H1 (cell line): ENCODE results near the gene RARB. TPM values are rescaled to one million over a fixed set of nuclear protein-coding genes. Genes with fewer than 3 reads are reported as not detected.

Experiments used
- CTCF ChIA-PET: fragments of 300-600 bp; sonication (Branson Sonifier 250); formaldehyde crosslinking; loops from one replicate; lab custom pipeline; 2021; ENCODE audit not compliant: partially characterized antibody; lab: Charles Lee
- POLR2A ChIA-PET: fragments of 300-600 bp; sonication (Branson Sonifier 250); formaldehyde crosslinking; loops from one replicate; lab custom pipeline; 2021; ENCODE audit warnings: inconsistent platforms; ENCODE audit not compliant: partially characterized antibody; lab: Charles Lee
- DNase-seq, 2 experiments: peaks; one replicate each; pipeline versions ENCODE4 v3.0.0 to v3.0.0-alpha.2; 2010 to 2022; ENCODE audit warnings: low spot score in 2 of 2, low read depth in 1 of 2, mixed read lengths in 1 of 2
- FAIRE-seq: peaks from 2 replicates; lab custom pipeline; 2011; peaks lifted over from hg19 to GRCh38; lab: Jason Lieb, UNC
- H2AFZ ChIP-seq: 2 replicates; pipeline ENCODE4 v1.8.1; 2012; ENCODE audit warnings: low read length, inconsistent platforms
- H2AK5ac ChIP-seq: 2 replicates; pipeline ENCODE4 v1.6.1; 2013; ENCODE audit warnings: low read depth, low read length
- H2BK120ac ChIP-seq: replicated peaks from 2 replicates; pipeline ENCODE3; 2013; ENCODE audit warnings: low read depth, low read length, inconsistent platforms
- H2BK12ac ChIP-seq: 2 replicates; pipeline ENCODE4 v1.6.1; 2013; ENCODE audit warnings: low read depth, low read length
- H2BK15ac ChIP-seq: 2 replicates; pipeline ENCODE4 v1.6.1; 2013; ENCODE audit warnings: low read length
- H2BK20ac ChIP-seq: 2 replicates; pipeline ENCODE4 v1.6.1; 2013; ENCODE audit warnings: low read length
- H2BK5ac ChIP-seq: 2 replicates; pipeline ENCODE4 v1.6.1; 2013; ENCODE audit warnings: low read depth, low read length
- H3K14ac ChIP-seq: 2 replicates; pipeline ENCODE4 v1.6.1; 2013; ENCODE audit warnings: inconsistent platforms; ENCODE audit not compliant: insufficient read length
- H3K18ac ChIP-seq: 2 replicates; pipeline ENCODE4 v1.6.1; 2013; ENCODE audit warnings: low read length; ENCODE audit errors: extremely low read depth
- H3K23ac ChIP-seq: 2 replicates; pipeline ENCODE4 v1.6.1; 2013; ENCODE audit warnings: inconsistent platforms; ENCODE audit not compliant: insufficient read length
- H3K23me2 ChIP-seq: 2 replicates; pipeline ENCODE4 v1.6.1; 2013; ENCODE audit warnings: low read depth, low read length
- H3K27ac ChIP-seq: 2 replicates; pipeline ENCODE4 v1.6.1; 2011; ENCODE audit warnings: low read depth, low read length, inconsistent platforms
- H3K27me3 ChIP-seq, 4 experiments: replicated peaks in 1 of 4; 1 replicate in 1 of 4; 2 replicates in 3 of 4; pipeline versions ENCODE4 v1.6.1 to v1.8.1; 2011 to 2013; ENCODE audit warnings: low read length in 3 of 4, mild to moderate bottlenecking in 3 of 4, inconsistent platforms in 2 of 4, mixed read lengths in 2 of 4, moderate library complexity in 1 of 4; ENCODE audit not compliant: control insufficient read depth in 3 of 4, insufficient read depth in 3 of 4; ENCODE audit errors: extremely low read depth in 1 of 4
- H3K36me3 ChIP-seq, 4 experiments: 2 replicates each; pipeline versions ENCODE4 v1.6.1 to v1.8.1; 2011 to 2013; ENCODE audit warnings: mild to moderate bottlenecking in 4 of 4, low read length in 3 of 4, moderate library complexity in 2 of 4, control low read depth in 1 of 4, inconsistent platforms in 1 of 4; ENCODE audit not compliant: insufficient read depth in 4 of 4, control insufficient read depth in 2 of 4
- H3K4ac ChIP-seq: replicated peaks from 2 replicates; pipeline ENCODE3; 2013; ENCODE audit warnings: low read length, low read depth, mixed read lengths, inconsistent platforms; ENCODE audit not compliant: insufficient read length
- H3K4me1 ChIP-seq, 4 experiments: replicated peaks in 1 of 4; 1 replicate in 1 of 4; 2 replicates in 3 of 4; pipeline versions ENCODE4 v1.6.1 to v1.8.1; 2011 to 2013; ENCODE audit warnings: low read length in 3 of 4, inconsistent platforms in 2 of 4, mixed read lengths in 1 of 4; ENCODE audit not compliant: insufficient read depth in 4 of 4, control insufficient read depth in 3 of 4
- H3K4me2 ChIP-seq, 2 experiments: 2 replicates each; pipeline versions ENCODE4 v1.6.1 to v1.8.1; 2011 to 2013; ENCODE audit warnings: low read depth in 2 of 2, low read length in 2 of 2, control low read depth in 1 of 2, inconsistent platforms in 1 of 2, mild to moderate bottlenecking in 1 of 2; ENCODE audit not compliant: insufficient read depth in 1 of 2
- H3K4me3 ChIP-seq, 4 experiments: fragments of 200-600, 300-600 bp in 1 of 4; sonication (generic), shearing (Covaris generic), sonication (Bioruptor Twin) in 1 of 4; 2 replicates each; pipeline versions ENCODE4 v1.5.1 to v1.8.1; 2011 to 2016; ENCODE audit warnings: low read length in 4 of 4, low read depth in 3 of 4, control low read depth in 2 of 4, inconsistent platforms in 2 of 4, mild to moderate bottlenecking in 2 of 4, mixed read lengths in 1 of 4, moderate library complexity in 1 of 4; ENCODE audit not compliant: insufficient read depth in 2 of 4; ENCODE audit errors: extremely low read depth in 1 of 4
- H3K56ac ChIP-seq: replicated peaks from 2 replicates; pipeline ENCODE3; 2013; ENCODE audit warnings: low read depth, mild to moderate bottlenecking, mixed read lengths, low read length, inconsistent platforms; ENCODE audit not compliant: insufficient read length
- H3K79me1 ChIP-seq: 2 replicates; pipeline ENCODE4 v1.6.1; 2013; ENCODE audit warnings: low read depth, low read length, control low read depth
- H3K79me2 ChIP-seq, 2 experiments: 2 replicates each; pipeline versions ENCODE4 v1.6.1 to v1.8.1; 2012 to 2013; ENCODE audit warnings: low read length in 2 of 2, mild to moderate bottlenecking in 2 of 2, inconsistent platforms in 1 of 2; ENCODE audit not compliant: insufficient read depth in 2 of 2, control insufficient read depth in 1 of 2
- H3K9ac ChIP-seq, 4 experiments: replicated peaks in 1 of 4; 1 replicate in 1 of 4; 2 replicates in 3 of 4; pipeline versions ENCODE4 v1.6.1 to v1.8.1; 2011 to 2013; ENCODE audit warnings: low read depth in 3 of 4, low read length in 3 of 4, control low read depth in 2 of 4, mild to moderate bottlenecking in 2 of 4, moderate library complexity in 2 of 4, inconsistent platforms in 1 of 4; ENCODE audit errors: extremely low read depth in 1 of 4
- H3K9me3 ChIP-seq, 2 experiments: 2 replicates each; pipeline versions ENCODE4 v1.6.1 to v1.8.1; 2012 to 2013; ENCODE audit warnings: mild to moderate bottlenecking in 2 of 2, moderate library complexity in 2 of 2, control low read depth in 1 of 2, inconsistent platforms in 1 of 2, low read depth in 1 of 2, low read length in 1 of 2, mixed read lengths in 1 of 2; ENCODE audit not compliant: insufficient read depth in 2 of 2
- H4K20me1 ChIP-seq, 2 experiments: replicated peaks in 1 of 2; 2 replicates each; pipeline versions ENCODE3 to v1.8.1; 2011 to 2013; ENCODE audit warnings: inconsistent platforms in 2 of 2, low read length in 2 of 2, mild to moderate bottlenecking in 1 of 2; ENCODE audit not compliant: insufficient read depth in 2 of 2, control insufficient read depth in 1 of 2
- H4K5ac ChIP-seq: 2 replicates; pipeline ENCODE4 v1.6.1; 2013; ENCODE audit warnings: low read length, low read depth, mixed read lengths, inconsistent platforms; ENCODE audit not compliant: insufficient read length
- H4K8ac ChIP-seq: 2 replicates; pipeline ENCODE4 v1.8.0; 2013; ENCODE audit warnings: mild to moderate bottlenecking, moderate library complexity, low read length, inconsistent platforms; ENCODE audit not compliant: insufficient read depth; ENCODE audit errors: extremely low read depth
- H4K91ac ChIP-seq: replicated peaks from 2 replicates; pipeline ENCODE3; 2013; ENCODE audit warnings: low read length, mixed read lengths, inconsistent platforms; ENCODE audit not compliant: insufficient read length
- EP300 ChIP-seq, 2 experiments: IDR thresholded peaks; 1 replicate in 1 of 2; 2 replicates in 1 of 2; pipeline ENCODE4 v1.6.1; 2011 to 2012; ENCODE audit warnings: low read depth in 2 of 2, low read length in 2 of 2, mild to moderate bottlenecking in 2 of 2, borderline replicate concordance in 1 of 2, inconsistent platforms in 1 of 2, moderate library complexity in 1 of 2
- POLR2A ChIP-seq, 2 experiments: IDR thresholded peaks; 1 replicate in 1 of 2; 2 replicates in 1 of 2; pipeline ENCODE4 v1.6.1; 2011; ENCODE audit warnings: low read depth in 2 of 2, low read length in 2 of 2, mild to moderate bottlenecking in 2 of 2; ENCODE audit errors: control extremely low read depth in 1 of 2
- RAD21 ChIP-seq, 2 experiments: IDR thresholded peaks in 1 of 2; conservative IDR thresholded peaks in 1 of 2; 2 replicates each; pipeline ENCODE4 v1.6.1; 2011; ENCODE audit warnings: low read depth in 2 of 2, low read length in 2 of 2, improper control_type of control experiment in 1 of 2, inconsistent platforms in 1 of 2, mild to moderate bottlenecking in 1 of 2, moderate library complexity in 1 of 2
- ZNF274 ChIP-seq: IDR thresholded peaks from 2 replicates; pipeline ENCODE4 v1.7.0; 2012; ENCODE audit warnings: low read length, borderline replicate concordance; ENCODE audit errors: extremely low read depth
- WGBS, 2 experiments: shearing (Covaris generic) in 1 of 2; methylation state at CpG; one replicate each; pipeline versions ENCODE4 v1.1.6 to v1.1.7; 2013 to 2015; ENCODE audit warnings: low lambda C conversion rate in 2 of 2, mixed read lengths in 2 of 2, inconsistent platforms in 1 of 2, low coverage in 1 of 2, missing lambda C conversion rate in 1 of 2; ENCODE audit not compliant: insufficient replicate concordance in 2 of 2, insufficient coverage in 1 of 2, insufficient read length in 1 of 2; ENCODE audit errors: extremely low coverage in 1 of 2, missing lambda C conversion rate in 1 of 2; 5-methylcytosine and 5-hydroxymethylcytosine counted together
- polyA plus RNA-seq, 7 experiments: library from polyadenylated mRNA; depleted of rRNA in 3 of 7; stranded (reverse) in 5 of 7; unstranded in 2 of 7; fragments of >200 nt in 5 of 7; fragments of 200-250 nt in 2 of 7; gene quantifications; 1 replicate in 5 of 7; 2 replicates in 1 of 7; 4 replicates in 1 of 7; pipeline versions ENCODE4 v1.2.1 to v1.2.3, GENCODE V29; 2011 to 2013; ENCODE audit warnings: missing spikeins in 2 of 7, mixed read lengths in 2 of 7
- total RNA-seq: library from RNA; stranded (reverse); fragmentation: NEBNext Ultra II Directional; extraction: Animal tissue kit (Norgen Biotek cat#: 25700); gene quantifications from 2 replicates; pipeline ENCODE4 v1.2.1, GENCODE V29; 2021

Gene RARB
- total and polyA plus RNA-seq, 2 of the 8 experiments (the other 6 are each of a cell fraction or from before 2014, with no cell fraction given), result 0.15 to 0.22 TPM

- FAIRE-seq, result no peak
- CTCF ChIA-PET, result interaction anchor here (0.5 to 1.4 kb wide), 4 partner anchors 8 to 737 kb away, joined by 3 to 4 read pairs (median 4); no protein-coding TSS in a partner anchor
- H2BK20ac ChIP-seq, result no peak overlapping the region
- H3K27ac ChIP-seq, result no peak overlapping the region
- POLR2A ChIA-PET, result no interaction called here
- H2AK5ac ChIP-seq, result no peak overlapping the region
- H4K20me1 ChIP-seq, result no peaks in the 10 kb centered on the region
- H3K56ac ChIP-seq, result no peak overlapping the region
- H3K14ac ChIP-seq, result no peak overlapping the region
- no peak overlapping the region for H2BK120ac ChIP-seq
- WGBS, 2 experiments, result 76% methylated on average over 11 of the region's 11 CpGs; no CpG with 5 or more reads in 1 of the 2 experiments
- H3K23ac ChIP-seq, result no peak overlapping the region
- no peak overlapping the region; the same call in 1 of the 2 replicates for H3K18ac ChIP-seq
- H4K91ac ChIP-seq, result no peak overlapping the region
- no peak overlapping the region for H3K4me3 ChIP-seq
- H3K23me2 ChIP-seq, result no peaks in the 10 kb centered on the region
- H3K4me2 ChIP-seq, result no peak overlapping the region
- no peaks in the 10 kb centered on the region for H3K79me2 ChIP-seq
- H2BK5ac ChIP-seq, result no peak overlapping the region
- no peaks in the 10 kb centered on the region for H3K27me3 ChIP-seq
- no peak overlapping the region; the same call in 1 of the 2 replicates for H2BK12ac ChIP-seq
- TF ChIP-seq POLR2A (IDR thresholded peaks at IDR 0.05; ENCODE audit: control extremely low read depth in 1 of 2, low read depth in 2 of 2, low read length in 2 of 2) (no peak), RAD21 (IDR thresholded peaks at IDR 0.05 in 1 of 2, conservative IDR thresholded peaks at IDR 0.05 in 1 of 2; ENCODE audit: low read depth in 2 of 2, low read length in 2 of 2) (0 out of 4 replicates have a peak, but pooled peaks of 1 of the 2 experiments have one; percentile 1), ZNF274 (no peak), EP300 (IDR thresholded peaks at IDR 0.05; ENCODE audit: borderline replicate concordance in 1 of 2, low read depth in 2 of 2, low read length in 2 of 2) (no peak)
- TF ChIP-seq, all 59 proteins: peak for 1
- Histone ChIP-seq H3K4ac (no peak overlapping the region), H3K9ac (no peak overlapping the region), H3K36me3 (no peaks in the 10 kb centered on the region), H4K5ac (no peak overlapping the region), H3K79me1 (no peaks in the 10 kb centered on the region), H2AFZ (no peak overlapping the region), H3K4me1 (peaks cover 0 to 7% (median 2%) of the 10 kb centered on the region in 4 experiments; a peak in 5 of 7 replicates), H4K8ac (no peak overlapping the region), H2BK15ac (no peak overlapping the region), H3K9me3 (no peaks in the 10 kb centered on the region)
- DNase-seq, result no peak
Measured at GRCh38 chr3:25448750-25449692, 21.0 kb downstream of the RARB start.
